ENCODE data around the gene LRSAM1.
A peak's percentile ranks its signal among the peaks of the same experiment; 100 is the strongest.

Gene LRSAM1

DNA sequence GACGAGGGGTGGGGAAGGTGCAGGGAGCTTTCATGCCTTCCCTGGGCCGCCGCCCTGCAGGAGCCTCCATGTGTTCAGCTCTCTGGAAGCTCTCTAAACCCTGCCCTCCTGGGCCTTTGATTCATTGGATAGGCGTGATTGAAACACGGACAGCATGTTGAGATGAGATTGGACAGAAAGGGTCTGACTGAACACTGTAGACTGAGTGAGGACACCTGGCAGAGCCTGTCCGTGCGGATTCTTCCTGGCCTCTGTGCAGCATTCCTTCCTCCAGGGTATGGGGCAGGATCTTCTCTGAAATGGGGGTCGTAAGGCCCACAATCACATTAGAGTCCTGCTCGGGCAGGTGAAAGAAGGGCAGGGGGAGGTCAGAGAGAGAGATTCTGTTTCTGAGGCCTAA, 12.9 kb upstream of the LRSAM1 start:
- H3K4me1 ChIP-seq (ENCODE audit: control extremely low read depth in 1 of 4, control insufficient read depth in 4 of 4, insufficient read depth in 4 of 4, low read length in 3 of 4): no peaks in the 10 kb centered on the region
- no peak for DNase-seq
- 95% methylated on average over 8 of the region's 9 CpGs for WGBS (ENCODE audit: insufficient coverage)

DNA sequence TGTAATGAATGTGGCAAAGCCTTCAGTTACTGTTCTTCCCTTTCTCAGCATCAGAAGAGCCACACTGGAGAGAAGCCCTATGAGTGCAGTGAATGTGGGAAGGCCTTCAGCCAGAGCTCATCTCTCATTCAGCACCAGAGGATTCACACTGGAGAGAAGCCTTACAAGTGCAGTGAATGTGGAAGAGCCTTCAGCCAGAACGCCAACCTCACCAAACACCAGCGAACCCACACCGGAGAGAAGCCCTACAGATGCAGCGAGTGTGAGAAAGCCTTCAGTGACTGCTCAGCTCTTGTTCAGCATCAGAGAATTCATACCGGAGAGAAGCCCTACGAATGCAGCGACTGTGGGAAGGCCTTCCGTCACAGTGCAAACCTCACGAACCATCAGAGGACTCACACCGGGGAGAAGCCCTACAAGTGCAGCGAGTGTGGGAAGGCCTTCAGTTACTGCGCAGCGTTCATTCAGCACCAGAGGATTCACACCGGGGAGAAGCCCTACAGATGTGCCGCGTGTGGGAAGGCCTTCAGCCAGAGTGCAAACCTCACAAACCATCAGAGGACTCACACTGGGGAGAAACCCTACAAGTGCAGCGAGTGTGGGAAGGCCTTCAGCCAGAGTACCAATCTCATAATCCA, 6.9 kb upstream of the LRSAM1 start:
- CTCF ChIA-PET: interaction anchor here (1.5 kb wide), 1 partner anchor 11 kb away, joined by 5 read pairs; no protein-coding TSS in a partner anchor
- no peak for DNase-seq
- peaks cover 0 to 26% (median 0%) of the 10 kb centered on the region in 5 experiments for H3K9me3 ChIP-seq (ENCODE audit: control extremely low read depth in 1 of 5, control insufficient read depth in 4 of 5, insufficient read depth in 2 of 5, low read depth in 1 of 5, low read length in 4 of 5)
- POLR2A ChIA-PET: interaction anchor here (0.6 kb wide), 1 partner anchor 47 kb away, joined by 3 read pairs; the partner anchor contains the start of gene SLC2A8
- H3K4me3 ChIP-seq (ENCODE audit: control insufficient read depth in 1 of 7, extremely low read depth in 1 of 7, insufficient read depth in 4 of 7, low read depth in 2 of 7, low read length in 6 of 7): no peak overlapping the region
- WGBS (ENCODE audit: insufficient coverage): 98% methylated on average over 13 of the region's 17 CpGs
- H3K27ac ChIP-seq (ENCODE audit: insufficient read depth in 1 of 2, low read depth in 1 of 2, low read length in 2 of 2, poor library complexity in 1 of 2, severe bottlenecking in 2 of 2): no peak overlapping the region
- H3K4me1 ChIP-seq (ENCODE audit: control extremely low read depth in 1 of 4, control insufficient read depth in 4 of 4, insufficient read depth in 4 of 4, low read length in 3 of 4): peaks cover 4 to 13% (median 8%) of the 10 kb centered on the region in 4 experiments
- no peaks in the 10 kb centered on the region for H3K27me3 ChIP-seq (replicated peaks in 2 of 5; ENCODE audit: control insufficient read depth in 4 of 5, insufficient read depth in 5 of 5, low read length in 4 of 5)
- H3K36me3 ChIP-seq (ENCODE audit: control insufficient read depth in 4 of 4, insufficient read depth in 4 of 4, low read length in 3 of 4): peaks cover 15 to 84% (median 72%) of the 10 kb centered on the region in 4 experiments

More for the DNA sequence above, 12.9 kb upstream of the LRSAM1 start:
- Histone ChIP-seq H3K36me3 (ENCODE audit: control insufficient read depth in 4 of 4, insufficient read depth in 4 of 4, low read length in 3 of 4) (peaks cover 28 to 84% (median 63%) of the 10 kb centered on the region in 4 experiments), H3K4me3 (ENCODE audit: control insufficient read depth in 1 of 7, extremely low read depth in 1 of 7, insufficient read depth in 4 of 7, low read depth in 2 of 7, low read length in 6 of 7) (no peak overlapping the region), H3K9me3 (ENCODE audit: control extremely low read depth in 1 of 5, control insufficient read depth in 4 of 5, insufficient read depth in 2 of 5, low read depth in 1 of 5, low read length in 4 of 5) (peaks cover 0 to 7% (median 0%) of the 10 kb centered on the region in 5 experiments), H3K27me3 (replicated peaks in 2 of 5; ENCODE audit: control insufficient read depth in 4 of 5, insufficient read depth in 5 of 5, low read length in 4 of 5) (no peaks in the 10 kb centered on the region), H3K27ac (ENCODE audit: insufficient read depth in 1 of 2, low read depth in 1 of 2, low read length in 2 of 2, poor library complexity in 1 of 2, severe bottlenecking in 2 of 2) (no peak overlapping the region)
- ChIA-PET POLR2A (no interaction called here), CTCF (no interaction called here)

DNA sequence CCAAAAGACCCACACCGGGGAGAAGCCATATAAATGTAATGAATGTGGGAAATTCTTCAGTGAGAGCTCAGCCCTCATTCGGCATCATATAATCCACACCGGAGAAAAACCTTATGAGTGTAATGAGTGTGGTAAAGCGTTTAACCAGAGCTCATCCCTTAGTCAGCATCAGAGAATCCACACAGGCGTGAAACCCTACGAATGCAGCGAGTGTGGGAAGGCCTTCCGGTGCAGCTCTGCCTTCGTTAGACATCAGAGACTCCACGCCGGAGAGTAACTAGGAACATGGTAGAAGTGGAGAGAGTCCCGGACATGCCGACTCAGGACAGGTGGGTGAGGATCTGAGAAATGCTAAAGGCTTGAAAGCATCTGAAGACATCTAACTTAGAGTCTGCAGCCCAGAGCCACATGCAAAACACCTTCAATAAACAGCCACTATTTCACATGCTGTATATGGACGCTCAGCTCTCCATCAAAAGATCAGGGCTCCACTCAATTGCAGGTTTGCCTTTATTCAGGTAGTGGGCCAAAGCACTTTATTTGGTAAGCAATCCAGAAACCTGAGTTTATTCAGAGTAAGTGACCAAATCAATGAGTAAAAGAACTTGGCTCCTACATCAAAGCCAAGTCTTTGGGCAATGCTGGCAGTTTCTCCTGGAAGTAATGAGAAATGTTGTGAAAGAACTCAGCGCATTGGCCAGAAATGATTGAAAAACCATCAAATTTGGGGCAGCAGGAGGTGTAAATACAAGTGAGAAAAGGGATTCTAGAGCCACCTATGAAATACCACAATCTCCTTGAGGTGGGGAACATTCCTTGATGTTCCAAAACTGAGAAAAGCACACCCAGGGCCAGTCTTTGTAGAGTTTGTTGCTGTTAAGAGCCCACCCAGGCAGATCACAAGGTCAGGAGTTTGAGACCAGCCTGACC, 6.1 kb upstream of the LRSAM1 start:
- POLR2A ChIA-PET: interaction anchor here (0.6 kb wide), 1 partner anchor 48 kb away, joined by 3 read pairs; the partner anchor contains the start of gene SLC2A8
- no peak for DNase-seq
- 97% methylated on average over 12 of the region's 15 CpGs for WGBS (ENCODE audit: insufficient coverage)
- Histone ChIP-seq H3K27ac (ENCODE audit: insufficient read depth in 1 of 2, low read depth in 1 of 2, low read length in 2 of 2, poor library complexity in 1 of 2, severe bottlenecking in 2 of 2) (no peak overlapping the region), H3K36me3 (ENCODE audit: control insufficient read depth in 4 of 4, insufficient read depth in 4 of 4, low read length in 3 of 4) (peaks cover 15 to 86% (median 71%) of the 10 kb centered on the region in 4 experiments), H3K4me3 (ENCODE audit: control insufficient read depth in 1 of 7, extremely low read depth in 1 of 7, insufficient read depth in 4 of 7, low read depth in 2 of 7, low read length in 6 of 7) (no peak overlapping the region), H3K27me3 (replicated peaks in 2 of 5; ENCODE audit: control insufficient read depth in 4 of 5, insufficient read depth in 5 of 5, low read length in 4 of 5) (no peaks in the 10 kb centered on the region), H3K4me1 (ENCODE audit: control extremely low read depth in 1 of 4, control insufficient read depth in 4 of 4, insufficient read depth in 4 of 4, low read length in 3 of 4) (peaks cover 12 to 21% (median 16%) of the 10 kb centered on the region in 4 experiments), H3K9me3 (ENCODE audit: control extremely low read depth in 1 of 5, control insufficient read depth in 4 of 5, insufficient read depth in 2 of 5, low read depth in 1 of 5, low read length in 4 of 5) (peaks cover 0 to 26% (median 0%) of the 10 kb centered on the region in 5 experiments)
- CTCF ChIA-PET: no interaction called here

DNA sequence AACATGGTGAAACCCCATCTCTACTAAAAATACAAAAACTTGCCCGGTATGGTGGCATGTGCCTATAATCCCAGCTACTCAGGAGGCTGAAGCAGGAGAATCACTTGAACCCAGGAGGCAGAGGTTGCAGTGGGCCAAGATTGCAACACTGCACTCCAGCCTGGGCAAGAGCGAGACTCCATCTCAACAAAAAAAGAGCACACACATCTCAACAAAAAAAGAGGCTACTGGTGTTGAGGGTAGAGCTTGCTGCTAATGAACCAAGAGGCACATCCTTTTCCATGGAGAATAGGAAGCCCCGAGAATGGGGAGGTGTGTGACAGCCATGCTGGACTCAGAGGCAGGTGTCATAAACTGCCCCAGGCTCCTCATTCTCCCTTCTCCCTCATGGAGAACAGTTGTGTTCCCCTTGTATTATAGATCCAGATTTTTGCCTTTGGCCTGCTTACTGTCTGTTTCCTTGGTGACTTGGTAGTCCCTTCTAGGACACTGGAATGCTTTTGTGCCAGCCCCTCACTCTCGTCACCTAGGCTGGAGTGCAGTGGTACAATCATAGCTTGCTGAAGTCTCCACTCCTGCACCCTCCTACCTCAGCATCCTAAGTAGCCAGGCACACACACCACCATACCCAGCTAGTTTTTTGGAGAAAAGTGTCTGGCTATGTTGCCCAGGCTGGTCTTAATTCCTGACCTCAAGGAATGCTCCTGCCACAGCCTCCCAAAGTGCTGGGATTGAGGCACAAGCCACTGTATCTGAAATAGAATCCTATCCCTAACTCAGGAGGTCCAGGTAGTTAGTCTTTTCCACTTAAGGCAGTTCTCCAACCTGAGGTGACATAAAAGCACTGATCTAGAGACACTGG, 5.2 kb upstream of the LRSAM1 start:
- Histone ChIP-seq H3K9me3 (ENCODE audit: control extremely low read depth in 1 of 5, control insufficient read depth in 4 of 5, insufficient read depth in 2 of 5, low read depth in 1 of 5, low read length in 4 of 5) (peaks cover 0 to 24% (median 0%) of the 10 kb centered on the region in 5 experiments), H3K27me3 (replicated peaks in 2 of 5; ENCODE audit: control insufficient read depth in 4 of 5, insufficient read depth in 5 of 5, low read length in 4 of 5) (no peaks in the 10 kb centered on the region), H3K4me3 (ENCODE audit: control insufficient read depth in 1 of 7, extremely low read depth in 1 of 7, insufficient read depth in 4 of 7, low read depth in 2 of 7, low read length in 6 of 7) (no peak overlapping the region), H3K27ac (ENCODE audit: insufficient read depth in 1 of 2, low read depth in 1 of 2, low read length in 2 of 2, poor library complexity in 1 of 2, severe bottlenecking in 2 of 2) (peak overlapping the region in 1 of 2 experiments; percentile 3), H3K36me3 (ENCODE audit: control insufficient read depth in 4 of 4, insufficient read depth in 4 of 4, low read length in 3 of 4) (peaks cover 8 to 83% (median 62%) of the 10 kb centered on the region in 4 experiments), H3K4me1 (ENCODE audit: control extremely low read depth in 1 of 4, control insufficient read depth in 4 of 4, insufficient read depth in 4 of 4, low read length in 3 of 4) (peaks cover 13 to 28% (median 19%) of the 10 kb centered on the region in 4 experiments)
- WGBS (ENCODE audit: insufficient coverage): 90% methylated on average over 2 of the region's 4 CpGs
- DNase-seq: no peak
- ChIA-PET POLR2A (no interaction called here), CTCF (no interaction called here)

- no peaks in the 10 kb centered on the region for H3K27me3 ChIP-seq (replicated peaks in 2 of 5; ENCODE audit: control insufficient read depth in 4 of 5, insufficient read depth in 5 of 5, low read length in 4 of 5)
- no peak overlapping the region for H3K4me3 ChIP-seq (ENCODE audit: control insufficient read depth in 1 of 7, extremely low read depth in 1 of 7, insufficient read depth in 4 of 7, low read depth in 2 of 7, low read length in 6 of 7)
- DNase-seq: no peak
- 96% methylated on average over 6 of the region's 7 CpGs for WGBS (ENCODE audit: insufficient coverage)
- ChIA-PET POLR2A (no interaction called here), CTCF (no interaction called here)
- peak overlapping the region in 1 of 2 experiments; percentile 55 for H3K27ac ChIP-seq (ENCODE audit: insufficient read depth in 1 of 2, low read depth in 1 of 2, low read length in 2 of 2, poor library complexity in 1 of 2, severe bottlenecking in 2 of 2)
- H3K36me3 ChIP-seq (ENCODE audit: control insufficient read depth in 4 of 4, insufficient read depth in 4 of 4, low read length in 3 of 4): peaks cover 6 to 81% (median 59%) of the 10 kb centered on the region in 4 experiments
- peaks cover 13 to 32% (median 20%) of the 10 kb centered on the region in 4 experiments for H3K4me1 ChIP-seq (ENCODE audit: control extremely low read depth in 1 of 4, control insufficient read depth in 4 of 4, insufficient read depth in 4 of 4, low read length in 3 of 4)
- peaks cover 0 to 23% (median 0%) of the 10 kb centered on the region in 5 experiments for H3K9me3 ChIP-seq (ENCODE audit: control extremely low read depth in 1 of 5, control insufficient read depth in 4 of 5, insufficient read depth in 2 of 5, low read depth in 1 of 5, low read length in 4 of 5)
Observed at GRCh38 chr9:127446713-127447415, 4.4 kb upstream of the LRSAM1 start.

DNA sequence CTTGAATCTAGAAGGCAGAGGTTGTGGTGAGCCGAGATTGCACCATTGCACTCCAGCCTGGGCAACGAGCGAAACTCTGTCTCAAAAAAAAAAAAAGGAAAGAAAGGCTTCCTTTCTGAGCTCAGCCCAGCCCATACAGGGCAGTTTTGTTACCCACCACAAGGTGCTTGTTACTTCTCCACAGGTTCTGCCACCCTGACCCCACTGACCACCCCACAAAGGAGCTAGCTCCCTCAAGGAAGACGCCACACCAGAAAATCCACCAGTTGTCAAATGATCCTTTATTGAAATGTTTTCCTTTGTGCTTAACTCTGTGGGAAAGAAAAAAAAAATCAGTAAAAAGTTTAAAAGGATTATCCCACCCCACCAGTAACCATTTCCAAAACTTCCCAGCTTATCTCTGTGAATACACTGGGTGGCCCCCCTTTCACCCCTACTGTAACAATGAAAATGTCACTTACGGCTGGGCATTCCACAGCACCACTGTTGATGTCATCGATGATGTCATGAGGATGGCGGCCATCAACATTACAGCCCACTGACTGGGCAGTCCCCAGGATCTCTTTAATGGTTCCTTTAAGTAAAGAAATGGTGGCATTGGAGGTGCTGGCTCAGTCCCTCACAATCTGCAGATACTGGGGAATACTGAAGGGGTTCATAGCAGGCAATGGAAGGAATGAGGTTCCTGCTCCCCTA, 3.7 kb upstream of the LRSAM1 start:
- WGBS (ENCODE audit: insufficient coverage): 87% methylated on average over 5 of the region's 7 CpGs
- ChIA-PET CTCF (no interaction called here), POLR2A (interaction anchor here (1.1 kb wide), 1 partner anchor 24 kb away, joined by 4 read pairs; the partner anchor contains the start of gene ZNF79)
- peak overlapping the region in 1 of 2 experiments; percentile 92 for H3K27ac ChIP-seq (ENCODE audit: insufficient read depth in 1 of 2, low read depth in 1 of 2, low read length in 2 of 2, poor library complexity in 1 of 2, severe bottlenecking in 2 of 2)
- H3K4me1 ChIP-seq (ENCODE audit: control extremely low read depth in 1 of 4, control insufficient read depth in 4 of 4, insufficient read depth in 4 of 4, low read length in 3 of 4): peaks cover 13 to 39% (median 26%) of the 10 kb centered on the region in 4 experiments
- H3K4me3 ChIP-seq (ENCODE audit: control insufficient read depth in 1 of 7, extremely low read depth in 1 of 7, insufficient read depth in 4 of 7, low read depth in 2 of 7, low read length in 6 of 7): no peak overlapping the region
- peaks cover 6 to 78% (median 57%) of the 10 kb centered on the region in 4 experiments for H3K36me3 ChIP-seq (ENCODE audit: control insufficient read depth in 4 of 4, insufficient read depth in 4 of 4, low read length in 3 of 4)
- peak in 1 of 3 donors; percentile 26 for DNase-seq
- H3K9me3 ChIP-seq (ENCODE audit: control extremely low read depth in 1 of 5, control insufficient read depth in 4 of 5, insufficient read depth in 2 of 5, low read depth in 1 of 5, low read length in 4 of 5): peaks cover 0 to 23% (median 0%) of the 10 kb centered on the region in 5 experiments
- no peaks in the 10 kb centered on the region for H3K27me3 ChIP-seq (replicated peaks in 2 of 5; ENCODE audit: control insufficient read depth in 4 of 5, insufficient read depth in 5 of 5, low read length in 4 of 5)
